Left cardiac atrium (tissue), 4 donors: ENCODE data around the gene PLXNA3. TPM values are rescaled to one million over a fixed set of nuclear protein-coding genes. Genes with fewer than 3 reads are reported as not detected.
"Not testable (repeated sequence)": the region's sequence is repeated elsewhere in the genome, so short reads cannot be mapped to it uniquely, and the experiment has no call there.

Experiments used
- ATAC-seq, 2 donors: fragments of 200-7000 bp; cut with Tn5 transposase; one replicate each; pipeline ENCODE4 v1.9.1; 2020; ENCODE audit warnings: mild to moderate bottlenecking in 2 of 2, moderate library complexity in 2 of 2
- DNase-seq: peaks from one replicate; pipeline ENCODE4 v3.0.0-alpha.2; 2020
- intact Hi-C, 2 donors: fragments of 100-400 bp; cut with DNase I; formaldehyde crosslinking; loops; one replicate each; pipeline versions ENCODE4 v1.14.1 to v1.15.1; 2022 to 2023
- total RNA-seq, 2 donors: library from RNA; stranded (reverse); fragmentation: NEBNext Ultra II Directional; extraction: Animal tissue kit (Norgen Biotek cat#: 25700); gene quantifications; one replicate each; pipeline ENCODE4 v1.2.1, GENCODE V29; 2021
- donor health status: DM: no; HTN: yes; CAD: no.
- donor health status: DM: no; HTN: yes; CAD: no; lungs with severe emphysema.
- donor health status: DM: yes; HTN: yes; CAD: no.
- donor health status: Dilated cardiomyopathy.

The PLXNA3 gene
- total RNA-seq, 2 donors from 2014 or later, result 24.0 to 28.1 TPM

DNA sequence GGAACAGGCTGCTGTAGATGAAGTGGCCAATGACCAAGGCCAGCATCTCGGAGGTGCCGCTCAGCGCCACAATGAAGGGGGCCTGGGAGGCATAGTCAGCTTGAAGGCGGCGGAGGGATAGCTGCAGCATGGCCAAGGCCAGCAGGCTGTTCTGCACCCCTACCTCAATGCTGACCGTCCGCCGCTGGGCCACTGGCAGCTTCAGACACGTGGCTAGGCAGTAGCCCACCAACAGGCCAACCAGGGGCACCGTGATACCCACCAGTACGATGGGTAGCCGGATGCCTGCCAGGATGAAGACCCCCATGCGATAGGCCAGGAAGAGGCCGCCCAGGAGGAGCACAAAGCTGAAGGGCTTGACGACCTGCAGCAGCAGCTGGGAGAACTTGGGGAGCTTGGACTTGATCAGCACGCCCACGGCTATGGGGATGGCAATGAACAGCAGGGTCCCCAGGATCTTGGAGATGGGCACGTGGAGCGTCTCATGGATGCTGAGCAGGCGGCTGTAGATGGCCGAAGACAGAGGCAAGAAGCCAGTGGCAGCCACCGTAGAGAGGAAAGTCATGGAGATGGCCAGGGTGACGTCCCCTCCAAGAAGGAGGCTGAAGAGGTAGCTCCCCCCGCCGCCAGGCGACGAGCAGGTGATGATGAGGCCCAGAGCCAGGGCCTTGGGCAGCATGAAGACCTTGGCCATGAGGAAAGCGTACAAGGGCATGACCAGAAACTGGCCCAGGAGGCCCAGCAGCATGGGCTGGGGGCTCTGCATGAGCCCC lies 29.6 kb downstream of the PLXNA3 start:
- DNase-seq, result no peak
- intact Hi-C loops, result no loop called here
- ATAC-seq, result no peak

DNA sequence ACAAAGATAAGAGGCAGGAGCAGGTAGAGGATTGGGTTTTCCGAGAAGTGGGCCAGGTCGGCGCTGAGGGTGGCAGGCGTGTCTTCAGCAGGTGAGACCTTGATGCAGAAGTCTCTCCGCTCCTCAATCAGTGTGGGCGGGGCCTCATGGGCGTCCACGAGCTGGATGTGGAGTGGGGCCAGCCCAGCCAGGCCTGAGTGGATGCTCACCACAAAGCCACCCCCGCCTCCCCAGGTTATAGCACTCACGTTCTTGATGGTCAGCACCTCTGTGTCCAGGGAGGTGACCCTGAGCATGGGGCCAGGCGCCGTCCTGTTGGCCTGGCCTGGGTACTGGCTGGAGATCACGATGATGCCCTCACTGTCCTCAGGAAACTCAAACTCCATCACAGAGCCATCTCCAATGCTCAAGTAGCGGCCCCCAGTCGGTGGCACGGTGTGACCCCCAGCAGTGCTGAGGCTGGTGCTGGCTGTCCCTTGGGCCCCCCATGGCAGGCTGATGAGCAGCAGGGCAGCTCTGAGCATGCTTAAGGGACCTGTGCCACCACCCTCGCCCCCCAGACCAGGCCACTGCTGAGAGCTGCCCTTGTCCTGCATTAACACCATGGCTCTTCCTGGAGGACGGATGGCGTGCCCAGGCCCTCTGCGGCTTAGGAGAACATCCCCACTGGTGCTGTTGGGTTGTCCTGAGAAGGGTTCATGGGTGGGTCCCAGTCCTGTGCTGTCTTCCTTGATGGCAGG lies 30.4 kb downstream of the PLXNA3 start:
- ATAC-seq, result no peak
- intact Hi-C loops, result no loop called here
- no peak for DNase-seq

- no peak for DNase-seq
- no peak for ATAC-seq
- intact Hi-C loops, result no loop called here
Observed at GRCh38 chrX:154489182-154489581, 31.1 kb downstream of the PLXNA3 start.

GRCh38 chrX:154490021-154490413 lies 31.9 kb downstream of the PLXNA3 start:
- ATAC-seq (peak; percentile 4 to 8), DNase-seq (peak; percentile 46)
- intact Hi-C loops, result no loop called here

GRCh38 chrX:154490414-154491083 lies 32.5 kb downstream of the PLXNA3 start, which contains the start of gene SLC10A3:
Gene SLC10A3, minus strand, starts transcription at chrX:154490629. Its CDS starts 1,689 bp downstream, at chrX:154488940.
- DNase-seq (peak; percentile 94), ATAC-seq (peak; percentile 90 to 91)
- intact Hi-C loops, result no loop called here

DNA sequence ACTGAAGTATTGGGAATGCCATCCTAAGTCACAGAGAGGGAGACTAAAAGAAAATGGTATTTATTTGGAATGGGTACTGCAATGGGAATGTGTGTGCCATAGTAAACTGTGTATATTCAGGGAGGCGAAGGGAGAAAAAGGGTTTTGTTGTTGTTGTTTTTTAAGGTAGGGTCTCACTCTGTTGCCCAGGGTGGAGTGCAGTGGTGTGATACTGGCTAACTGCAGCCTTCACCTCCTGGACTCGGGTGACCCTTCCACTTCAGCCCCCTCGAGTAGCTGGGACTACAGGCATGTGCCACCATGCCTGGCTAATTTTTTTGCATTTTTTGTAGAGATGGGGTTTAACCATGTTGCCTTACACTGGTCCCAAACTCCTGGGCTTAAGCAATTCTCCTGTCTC lies 36.6 kb downstream of the PLXNA3 start:
- DNase-seq, result no peak
- intact Hi-C loops, result no loop called here
- no peak for ATAC-seq

GRCh38 chrX:154495472-154495922 lies 37.4 kb downstream of the PLXNA3 start:
- DNase-seq (no peak), ATAC-seq (no peak)
- intact Hi-C loops, result no loop called here

DNA sequence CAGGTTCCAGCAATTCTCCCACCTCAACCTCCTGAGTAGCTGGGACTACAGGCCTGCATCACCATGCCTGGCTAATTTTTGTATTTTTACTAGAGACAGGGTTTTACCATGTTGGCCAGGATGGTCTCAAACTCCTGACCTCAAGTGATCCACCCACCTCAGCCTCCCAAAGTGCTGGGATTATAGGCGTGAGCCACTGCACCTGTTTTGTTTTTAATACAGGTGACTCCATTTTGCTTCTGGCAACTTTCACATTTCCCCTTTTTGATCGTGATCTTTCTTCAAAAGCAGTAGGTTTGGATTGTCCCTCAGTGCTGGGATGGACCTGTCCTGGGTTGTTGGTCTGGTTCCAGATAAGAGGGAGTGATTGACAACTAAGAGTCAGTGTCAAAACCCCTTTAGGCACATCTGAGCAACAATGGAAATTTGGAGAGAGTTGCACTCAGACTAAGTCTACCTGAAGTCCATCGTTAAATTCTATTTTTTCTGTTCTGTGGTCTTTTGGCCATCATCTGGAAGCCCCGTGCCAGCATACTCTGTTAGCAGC lies 38.6 kb downstream of the PLXNA3 start:
- intact Hi-C loops, ATAC-seq, DNase-seq: not testable (repeated sequence)

- intact Hi-C loops, ATAC-seq, DNase-seq: not testable (repeated sequence)
Observed at GRCh38 chrX:154501423-154501822, 43.3 kb downstream of the PLXNA3 start.

GRCh38 chrX:154502098-154502497 lies 44.0 kb downstream of the PLXNA3 start:
- intact Hi-C loops, result no loop called here
- ATAC-seq (no peak), DNase-seq (no peak)

DNA sequence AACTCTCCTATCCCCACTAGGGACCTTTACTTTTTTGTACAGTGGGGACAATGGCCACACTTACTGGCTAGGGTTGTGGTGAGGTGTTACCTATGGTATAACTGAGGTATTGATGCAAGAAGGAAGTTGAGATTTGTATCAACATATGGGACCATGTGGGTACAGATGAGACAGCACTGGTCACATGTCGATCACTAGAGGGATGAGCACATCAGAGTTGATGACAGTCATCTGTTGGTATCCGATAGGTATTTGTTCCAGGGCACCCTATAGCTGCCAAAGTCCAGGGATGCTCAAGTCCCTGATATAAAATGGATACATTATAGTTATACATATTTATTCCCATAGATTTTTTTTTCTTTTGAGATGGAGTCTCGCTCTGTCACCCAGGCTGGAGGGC lies 44.9 kb downstream of the PLXNA3 start:
- intact Hi-C loops, result no loop called here
- no peak for DNase-seq
- ATAC-seq, result no peak

DNA sequence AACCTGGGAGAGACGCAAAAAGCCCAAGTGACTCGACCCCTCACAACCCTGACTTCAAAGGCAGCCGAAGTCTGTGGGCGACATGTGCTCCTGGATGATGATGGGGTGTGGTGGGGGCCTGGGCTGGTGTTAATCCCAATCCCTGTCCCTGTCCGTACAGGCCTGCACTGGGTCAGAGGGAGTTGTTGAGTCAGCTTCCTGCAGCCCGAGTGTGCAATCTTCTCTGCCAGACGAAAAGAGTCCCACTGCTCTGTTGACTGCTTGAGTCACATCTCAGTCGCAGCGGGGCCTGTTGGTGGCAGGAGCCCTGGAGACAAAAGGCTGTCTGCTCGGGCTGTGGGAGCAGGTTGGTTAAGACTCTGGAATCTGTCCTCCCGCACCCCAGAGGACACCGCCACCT lies 47.7 kb downstream of the PLXNA3 start:
- intact Hi-C loops, result no loop called here
- no peak for DNase-seq

DNA sequence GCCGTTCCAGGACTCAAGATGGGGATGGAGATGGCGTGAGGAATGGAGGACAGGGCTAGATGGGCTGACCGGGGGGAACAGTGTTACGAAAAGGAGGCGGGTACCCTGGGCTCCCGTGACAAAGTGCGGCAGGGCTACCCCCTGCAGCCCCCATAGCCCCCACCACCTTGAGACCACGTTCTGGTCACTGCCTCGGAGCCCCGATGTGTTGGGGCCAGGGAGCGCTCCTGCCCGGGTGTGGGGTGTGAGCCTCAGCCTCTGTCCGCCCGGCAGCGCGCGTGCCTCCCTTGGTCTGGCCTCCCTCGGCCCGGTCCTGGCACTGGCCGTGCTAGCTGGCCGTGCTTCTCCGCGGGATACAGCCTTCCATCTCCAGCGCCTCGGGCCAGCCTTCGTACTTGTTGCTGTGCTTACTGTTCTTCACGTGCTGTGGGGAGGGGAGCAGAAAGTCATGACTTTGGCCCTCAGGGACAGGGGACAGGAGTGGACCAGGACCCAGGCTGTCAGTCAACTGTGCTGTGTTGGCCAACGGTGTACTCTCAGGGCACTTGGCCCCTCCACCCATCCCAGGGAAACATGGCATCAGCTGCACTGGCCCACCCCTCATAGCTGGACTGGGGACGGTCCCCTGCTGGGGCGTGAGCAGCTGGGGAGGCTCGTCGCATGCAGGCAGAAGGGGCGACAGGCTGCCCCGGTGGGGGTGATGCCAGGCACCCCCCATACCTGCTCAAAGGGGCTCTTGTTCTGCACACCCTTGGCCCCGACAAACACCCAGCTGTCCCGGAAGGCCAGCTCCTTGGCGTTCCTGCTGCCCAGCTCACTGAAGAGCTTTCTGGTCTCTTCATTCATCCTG lies 48.6 kb downstream of the PLXNA3 start:
- intact Hi-C loops, result no loop called here
- ATAC-seq (no peak), DNase-seq (no peak)

More for the DNA sequence above, 47.7 kb downstream of the PLXNA3 start:
- no peak for ATAC-seq

- ATAC-seq (no peak), DNase-seq (no peak)
- intact Hi-C loops, result no loop called here
Observed at GRCh38 chrX:154507673-154508383, 49.7 kb downstream of the PLXNA3 start.

- DNase-seq (no peak), ATAC-seq (no peak)
- intact Hi-C loops, result no loop called here
Observed at GRCh38 chrX:154508384-154508745, 50.3 kb downstream of the PLXNA3 start.

DNA sequence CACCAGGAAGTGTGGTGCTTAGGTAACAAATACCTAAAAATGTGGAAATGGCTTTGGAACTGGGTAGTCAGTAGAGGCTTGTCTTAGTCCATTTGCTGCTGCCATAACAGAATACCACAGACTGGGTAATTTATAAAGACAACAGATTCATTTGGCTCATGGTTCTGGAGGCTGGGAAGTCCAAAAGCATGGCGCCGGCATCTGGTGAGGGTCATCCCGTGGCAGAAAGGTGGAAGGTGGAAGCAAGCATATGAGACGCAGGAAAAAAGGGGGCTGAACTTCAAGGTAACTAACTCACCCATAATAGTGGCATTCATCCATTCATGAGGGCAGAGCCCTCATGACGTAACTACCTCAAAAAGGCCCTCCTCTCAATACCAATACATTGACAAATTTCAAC lies 51.4 kb downstream of the PLXNA3 start:
- intact Hi-C loops, result no loop called here
- DNase-seq, result no peak
- no peak for ATAC-seq

DNA sequence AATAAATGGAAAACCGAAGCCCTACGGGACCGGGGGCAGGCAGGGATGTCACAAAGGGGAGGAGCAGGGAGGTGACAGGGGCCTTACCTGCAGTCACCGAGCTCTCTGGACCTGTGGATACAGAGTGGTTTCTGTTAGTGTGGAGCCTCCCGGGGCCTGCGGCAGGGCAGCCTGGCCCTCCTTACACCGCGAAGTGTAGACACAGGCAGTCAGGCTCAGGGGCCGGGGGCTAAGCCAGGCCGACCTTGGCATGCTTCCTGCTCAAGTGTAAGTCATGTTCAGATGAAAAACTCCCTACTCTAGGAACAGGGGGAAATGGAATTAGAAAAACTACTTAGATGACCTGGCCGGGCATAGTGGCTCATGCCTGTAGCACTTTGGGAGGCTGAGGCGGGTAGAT lies 53.7 kb downstream of the PLXNA3 start:
- ATAC-seq (no peak), DNase-seq (no peak)
- intact Hi-C loops, result no loop called here

- DNase-seq, result no peak
- intact Hi-C loops, result no loop called here
- no peak for ATAC-seq
Observed at GRCh38 chrX:154512879-154513553, 54.9 kb downstream of the PLXNA3 start.
